Measurements from ENCODE around the gene AIF1.

AIF1 gene

GRCh38 chr6:31614684-31615578, at the start of gene AIF1:
Gene AIF1 (plus strand): TSS chr6:31615234. CDS start chr6:31615330, 96 bp downstream.
- DNase-seq = no peak

- no peak for DNase-seq
Measured at GRCh38 chr6:31567531-31568370, 47.3 kb upstream of the AIF1 start.

DNA sequence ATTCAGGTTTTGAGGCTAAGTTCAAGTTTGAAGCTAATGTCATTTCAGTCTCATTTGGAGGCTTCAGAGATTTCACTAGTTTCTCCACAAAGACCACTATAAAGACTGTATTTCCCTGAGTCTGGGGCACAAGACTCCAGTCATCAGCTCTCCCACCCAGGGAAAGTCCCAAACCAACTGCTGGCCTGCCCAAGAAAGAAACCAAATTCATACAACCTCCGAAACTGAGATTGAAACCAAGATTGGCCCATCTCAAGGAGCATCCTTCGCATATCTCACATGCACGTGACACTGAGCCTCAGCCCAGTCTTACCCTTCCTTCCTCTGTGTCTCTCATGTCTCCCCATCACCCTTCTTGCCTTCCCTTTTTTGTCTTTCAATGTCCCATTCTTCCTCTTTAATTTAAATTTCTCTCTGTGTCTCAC, 46.5 kb upstream of the AIF1 start:
- DNase-seq = no peak

DNA sequence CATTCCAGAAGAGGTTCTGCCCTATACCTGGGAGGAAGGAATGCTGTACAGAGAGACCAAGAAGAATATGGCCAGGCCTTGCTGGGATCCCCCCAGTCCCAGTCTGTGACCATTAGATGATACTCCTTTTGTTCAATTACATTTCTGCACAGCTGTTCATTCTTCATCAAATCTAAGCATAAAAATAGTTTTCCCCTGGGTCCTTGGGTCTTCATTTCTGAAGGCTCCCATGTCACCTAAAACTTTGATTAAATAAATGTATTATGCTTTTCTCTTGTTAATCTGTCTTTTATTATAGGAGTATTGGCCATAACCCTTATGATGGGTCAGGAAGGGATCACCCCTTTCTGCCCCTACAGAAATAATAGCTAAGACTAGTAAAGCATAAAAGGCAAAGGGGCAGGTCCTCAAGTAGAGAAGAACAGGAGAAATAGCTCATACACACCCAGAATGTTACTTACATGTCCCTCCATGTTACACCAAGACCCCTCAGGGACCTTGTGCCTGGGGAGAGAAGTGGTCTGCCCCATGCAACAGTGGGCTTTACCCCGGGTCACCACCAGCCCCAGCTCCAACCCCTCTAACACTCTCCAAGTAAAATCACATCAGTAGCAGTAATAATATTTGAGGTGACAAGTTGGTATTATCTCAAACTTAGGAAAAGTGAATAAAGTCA, 45.0 kb upstream of the AIF1 start:
- no peak for DNase-seq

- no peak for DNase-seq
Measured at GRCh38 chr6:31572041-31572911, 42.8 kb upstream of the AIF1 start, which contains the start of gene LTA. Gene LTA (plus strand): TSS chr6:31572289. CDS start chr6:31572743, 454 bp downstream.

- no peak for DNase-seq
Measured at GRCh38 chr6:31573239-31574105, 41.6 kb upstream of the AIF1 start.

GRCh38 chr6:31574106-31575061, 40.6 kb upstream of the AIF1 start:
- DNase-seq = no peak

- DNase-seq = no peak
Measured at GRCh38 chr6:31575335-31575901, 39.6 kb upstream of the AIF1 start, which contains the start of gene TNF. Gene TNF (plus strand): TSS chr6:31575565. CDS start chr6:31575742, 177 bp downstream.

GRCh38 chr6:31575952-31576685, 38.9 kb upstream of the AIF1 start:
- DNase-seq = no peak

GRCh38 chr6:31576897-31577578, 38.0 kb upstream of the AIF1 start:
- DNase-seq = no peak

- DNase-seq = no peak
Measured at GRCh38 chr6:31577579-31577966, 37.5 kb upstream of the AIF1 start.

DNA sequence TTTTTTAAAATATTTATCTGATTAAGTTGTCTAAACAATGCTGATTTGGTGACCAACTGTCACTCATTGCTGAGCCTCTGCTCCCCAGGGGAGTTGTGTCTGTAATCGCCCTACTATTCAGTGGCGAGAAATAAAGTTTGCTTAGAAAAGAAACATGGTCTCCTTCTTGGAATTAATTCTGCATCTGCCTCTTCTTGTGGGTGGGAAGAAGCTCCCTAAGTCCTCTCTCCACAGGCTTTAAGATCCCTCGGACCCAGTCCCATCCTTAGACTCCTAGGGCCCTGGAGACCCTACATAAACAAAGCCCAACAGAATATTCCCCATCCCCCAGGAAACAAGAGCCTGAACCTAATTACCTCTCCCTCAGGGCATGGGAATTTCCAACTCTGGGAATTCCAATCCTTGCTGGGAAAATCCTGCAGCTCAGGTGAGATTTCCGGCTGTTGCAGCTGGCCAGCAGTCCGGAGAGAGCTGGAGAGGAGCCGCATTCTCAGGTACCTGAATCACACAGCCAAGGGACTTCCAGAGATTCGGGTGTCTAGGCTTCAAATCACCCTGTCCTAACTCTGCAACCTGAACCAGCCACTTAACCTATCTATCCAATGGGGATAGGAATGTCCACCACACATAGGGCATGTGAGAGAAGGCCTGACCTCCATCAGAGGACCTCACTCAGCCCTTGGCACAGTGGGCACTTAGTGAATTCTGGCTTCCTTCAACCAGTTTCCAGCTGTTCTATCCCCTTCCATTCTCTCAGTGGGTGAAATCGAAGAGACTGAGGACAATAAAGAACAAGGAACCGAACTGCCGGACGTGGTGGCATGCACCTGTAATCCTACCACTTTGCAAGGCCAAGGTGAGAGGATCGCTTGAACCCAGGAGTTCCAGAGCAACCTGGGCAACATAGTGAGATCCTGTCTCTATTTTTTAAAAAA, 36.6 kb upstream of the AIF1 start:
- DNase-seq = no peak

DNA sequence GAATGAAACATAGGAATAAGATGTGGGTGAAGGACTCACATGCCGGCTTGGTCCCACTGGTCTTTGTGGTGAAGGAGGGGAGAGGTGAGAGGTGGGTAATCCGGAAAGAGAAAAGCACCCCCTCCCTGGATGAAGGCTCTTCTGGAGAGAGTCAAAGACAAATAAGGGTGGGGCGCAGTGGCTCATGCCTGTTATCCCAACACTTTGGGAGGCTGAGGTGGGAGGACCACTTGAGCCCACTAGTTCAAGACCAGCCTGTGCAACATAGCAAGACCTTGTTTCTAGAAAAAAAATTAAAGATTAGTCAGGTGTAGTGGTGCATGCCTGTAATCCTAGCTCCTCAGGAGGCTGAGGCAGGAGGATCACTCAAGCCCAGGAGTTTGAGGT, 35.9 kb upstream of the AIF1 start:
- DNase-seq = no peak

DNA sequence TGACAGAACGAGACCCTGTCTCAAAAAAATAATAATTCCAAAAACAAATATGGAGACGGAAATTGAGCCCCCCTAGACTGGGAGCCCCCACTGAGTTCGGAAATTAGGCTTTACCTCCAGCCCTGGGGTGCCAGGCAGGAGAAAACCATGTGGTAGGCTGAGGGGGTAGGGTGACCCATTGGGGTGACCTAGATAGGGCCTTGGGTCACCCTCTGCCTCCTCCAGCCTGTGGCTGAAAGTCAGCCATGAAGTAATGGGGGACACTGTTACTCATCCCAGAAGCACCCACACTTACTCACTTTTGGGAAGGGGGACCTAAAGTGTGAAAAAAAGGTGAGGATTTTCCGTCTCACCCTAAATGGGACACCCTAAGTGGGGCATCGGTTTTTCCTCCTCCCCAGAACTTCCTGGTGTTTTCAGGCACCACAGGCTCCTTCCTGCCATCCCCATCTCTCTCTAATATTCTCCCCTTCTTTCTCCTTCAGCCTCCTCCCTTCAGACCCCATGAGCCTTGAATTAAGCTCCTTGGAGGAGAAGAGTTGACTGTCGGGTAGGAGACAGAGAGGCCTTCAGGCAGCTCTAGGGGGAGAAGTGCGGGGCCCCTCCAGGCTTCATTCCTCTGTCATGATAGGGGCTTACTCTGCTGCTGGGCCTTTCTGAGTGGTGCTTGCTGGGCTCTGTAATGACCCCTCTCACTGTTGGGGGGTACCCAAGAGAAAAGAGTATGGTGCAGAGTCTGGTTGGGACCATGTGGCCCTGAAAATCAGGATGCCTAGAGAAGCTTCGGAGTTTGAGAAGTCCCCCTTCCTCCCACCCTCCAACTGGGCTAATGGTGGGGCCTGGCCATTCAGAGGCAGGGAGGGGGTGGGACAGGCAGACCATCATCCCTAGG, 35.2 kb upstream of the AIF1 start:
- DNase-seq = no peak

GRCh38 chr6:31580438-31580740, 34.6 kb upstream of the AIF1 start:
- no peak for DNase-seq

All from NCI-H1417 (cell line).